WERI-Rb-1 (cell line): ENCODE data around the gene CCDC157.
A peak's percentile ranks its signal among the peaks of the same experiment; 100 is the strongest.

Experiments
- DNase-seq: peaks from one replicate; pipeline ENCODE4 v3.0.0-alpha.2; 2020
- H3K27ac ChIP-seq: fragments of 250-450 bp; sonication (Bioruptor Pico); 2 replicates; pipeline ENCODE4 v1.5.1; 2020; ENCODE audit warnings: mild to moderate bottlenecking, moderate library complexity
- H3K27me3 ChIP-seq: fragments of 250-450 bp; sonication (Bioruptor Pico); 2 replicates; pipeline ENCODE4 v1.5.1; 2021; ENCODE audit warnings: mild to moderate bottlenecking, low read depth, moderate library complexity; ENCODE audit not compliant: insufficient read depth, severe bottlenecking
- H3K36me3 ChIP-seq: fragments of 250-450 bp; sonication (Bioruptor Pico); 2 replicates; pipeline ENCODE4 v1.5.1; 2020; ENCODE audit warnings: mild to moderate bottlenecking, moderate library complexity
- H3K4me3 ChIP-seq: 2 replicates; pipeline ENCODE4 v1.5.1; 2011; ENCODE audit warnings: low read depth, mild to moderate bottlenecking, control low read depth, low read length
- H3K9me3 ChIP-seq: fragments of 250-450 bp; sonication (Bioruptor Pico); 2 replicates; pipeline ENCODE4 v1.5.1; 2021; ENCODE audit warnings: mild to moderate bottlenecking, moderate library complexity; ENCODE audit not compliant: severe bottlenecking
- TF ChIP-seq, protein P1 (sequence below): IDR thresholded peaks from 2 replicates; pipeline ENCODE4 v1.5.1; 2011; ENCODE audit warnings: low read depth, mild to moderate bottlenecking, control low read depth, inconsistent platforms, low read length

Gene CCDC157

GRCh38 chr22:30416837-30417236 lies 60.0 kb downstream of the CCDC157 start:
- H3K27me3 ChIP-seq: no peaks in the 10 kb centered on the region
- no peak overlapping the region for H3K27ac ChIP-seq
- peaks cover 50% of the 10 kb centered on the region for H3K36me3 ChIP-seq
- TF ChIP-seq, protein P1, sequence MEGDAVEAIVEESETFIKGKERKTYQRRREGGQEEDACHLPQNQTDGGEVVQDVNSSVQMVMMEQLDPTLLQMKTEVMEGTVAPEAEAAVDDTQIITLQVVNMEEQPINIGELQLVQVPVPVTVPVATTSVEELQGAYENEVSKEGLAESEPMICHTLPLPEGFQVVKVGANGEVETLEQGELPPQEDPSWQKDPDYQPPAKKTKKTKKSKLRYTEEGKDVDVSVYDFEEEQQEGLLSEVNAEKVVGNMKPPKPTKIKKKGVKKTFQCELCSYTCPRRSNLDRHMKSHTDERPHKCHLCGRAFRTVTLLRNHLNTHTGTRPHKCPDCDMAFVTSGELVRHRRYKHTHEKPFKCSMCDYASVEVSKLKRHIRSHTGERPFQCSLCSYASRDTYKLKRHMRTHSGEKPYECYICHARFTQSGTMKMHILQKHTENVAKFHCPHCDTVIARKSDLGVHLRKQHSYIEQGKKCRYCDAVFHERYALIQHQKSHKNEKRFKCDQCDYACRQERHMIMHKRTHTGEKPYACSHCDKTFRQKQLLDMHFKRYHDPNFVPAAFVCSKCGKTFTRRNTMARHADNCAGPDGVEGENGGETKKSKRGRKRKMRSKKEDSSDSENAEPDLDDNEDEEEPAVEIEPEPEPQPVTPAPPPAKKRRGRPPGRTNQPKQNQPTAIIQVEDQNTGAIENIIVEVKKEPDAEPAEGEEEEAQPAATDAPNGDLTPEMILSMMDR: no peak
- no peak overlapping the region for H3K4me3 ChIP-seq
- DNase-seq: no peak
- H3K9me3 ChIP-seq: no peaks in the 10 kb centered on the region

DNA sequence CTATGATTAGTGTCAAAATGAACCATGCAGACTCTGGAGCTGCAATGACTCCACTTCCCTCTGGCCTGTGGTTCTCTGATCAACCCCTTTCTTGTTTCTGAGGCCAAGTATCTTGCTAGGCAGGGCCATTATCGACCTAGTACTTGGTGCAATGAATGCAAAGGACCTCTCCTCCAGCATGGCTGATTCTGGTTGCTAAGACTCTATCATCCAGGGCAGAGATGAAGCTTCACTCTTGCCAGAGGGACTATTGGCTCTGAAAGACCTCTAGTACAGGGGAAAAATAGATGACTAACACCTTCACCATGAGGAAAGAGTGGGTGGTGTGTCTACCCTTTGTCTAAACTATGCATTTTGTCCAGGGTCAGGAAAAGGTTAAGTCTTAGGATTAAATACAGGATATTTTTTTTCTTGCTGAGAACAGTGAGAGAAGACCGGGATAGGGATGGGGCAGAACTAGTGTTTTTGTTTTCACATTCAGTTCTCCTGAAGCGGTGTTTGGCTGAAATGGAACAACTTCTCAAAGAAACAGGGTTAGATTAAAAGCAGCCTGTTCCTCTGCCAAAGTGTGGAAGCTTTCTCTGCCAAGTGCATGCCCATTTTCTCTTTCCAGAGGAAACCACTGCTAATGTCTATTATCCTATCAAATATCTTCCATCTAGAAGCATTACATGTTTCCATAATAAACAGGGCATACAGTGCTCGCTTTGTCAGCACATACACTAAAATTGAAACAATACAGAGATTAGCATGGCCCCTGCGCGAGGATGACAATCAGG lies 63.7 kb downstream of the CCDC157 start:
- H3K4me3 ChIP-seq: no peak overlapping the region
- DNase-seq: no peak
- TF ChIP-seq, protein P1: no peak
- H3K9me3 ChIP-seq: no peaks in the 10 kb centered on the region
- H3K36me3 ChIP-seq: peaks cover 46% of the 10 kb centered on the region
- H3K27ac ChIP-seq: no peak overlapping the region
- H3K27me3 ChIP-seq: no peaks in the 10 kb centered on the region

GRCh38 chr22:30421695-30422480 lies 65.1 kb downstream of the CCDC157 start:
- Histone ChIP-seq H3K4me3 (no peak overlapping the region), H3K36me3 (peaks cover 36% of the 10 kb centered on the region), H3K27me3 (no peaks in the 10 kb centered on the region), H3K9me3 (no peaks in the 10 kb centered on the region), H3K27ac (no peak overlapping the region)
- no peak for DNase-seq
- TF ChIP-seq, protein P1: no peak

DNA sequence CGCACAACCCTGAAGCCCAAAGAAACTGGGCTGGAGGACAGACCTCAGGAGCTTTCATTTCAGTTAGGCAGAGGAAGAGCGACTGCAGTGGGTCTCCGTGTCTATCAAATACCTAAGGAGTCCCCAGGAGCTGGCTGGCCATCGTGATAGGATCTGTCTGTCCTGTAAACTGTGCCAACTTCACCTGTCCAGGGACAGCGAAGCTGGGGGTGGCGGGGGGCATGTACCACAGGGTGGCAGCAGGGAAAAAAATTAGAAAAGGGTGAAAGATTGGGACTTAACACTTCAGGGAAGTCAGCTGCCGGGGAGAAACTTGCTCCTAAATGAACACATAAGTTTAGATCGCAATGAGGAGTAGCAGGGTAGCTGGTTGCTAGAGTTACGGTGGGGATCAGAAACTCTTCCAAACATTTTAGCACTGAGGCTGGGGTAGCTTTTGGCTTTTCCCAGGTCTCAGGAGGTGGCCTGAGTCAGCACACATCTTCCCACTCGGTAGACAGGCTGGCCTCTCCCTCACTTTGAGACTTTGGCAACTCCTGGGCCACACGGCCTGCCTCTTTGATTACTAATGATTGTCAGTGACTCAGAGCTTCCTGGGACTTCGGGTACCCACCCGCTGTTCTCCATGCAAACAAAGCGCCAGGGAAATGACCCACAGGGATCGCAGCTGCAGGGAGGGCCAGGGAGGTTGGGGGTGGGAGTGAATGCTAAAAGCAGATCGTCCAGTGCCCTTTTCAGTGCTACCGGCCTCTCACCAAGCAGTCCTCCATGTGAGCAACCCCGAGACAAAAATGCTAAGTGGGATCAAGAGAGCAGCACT lies 65.9 kb downstream of the CCDC157 start:
- peak; percentile 24 for DNase-seq
- peak overlapping the region; percentile 91 for H3K27ac ChIP-seq
- H3K9me3 ChIP-seq: no peaks in the 10 kb centered on the region
- TF ChIP-seq, protein P1: no peak
- H3K4me3 ChIP-seq: peak overlapping the region; percentile 90
- peaks cover 37% of the 10 kb centered on the region for H3K36me3 ChIP-seq
- no peaks in the 10 kb centered on the region for H3K27me3 ChIP-seq

DNA sequence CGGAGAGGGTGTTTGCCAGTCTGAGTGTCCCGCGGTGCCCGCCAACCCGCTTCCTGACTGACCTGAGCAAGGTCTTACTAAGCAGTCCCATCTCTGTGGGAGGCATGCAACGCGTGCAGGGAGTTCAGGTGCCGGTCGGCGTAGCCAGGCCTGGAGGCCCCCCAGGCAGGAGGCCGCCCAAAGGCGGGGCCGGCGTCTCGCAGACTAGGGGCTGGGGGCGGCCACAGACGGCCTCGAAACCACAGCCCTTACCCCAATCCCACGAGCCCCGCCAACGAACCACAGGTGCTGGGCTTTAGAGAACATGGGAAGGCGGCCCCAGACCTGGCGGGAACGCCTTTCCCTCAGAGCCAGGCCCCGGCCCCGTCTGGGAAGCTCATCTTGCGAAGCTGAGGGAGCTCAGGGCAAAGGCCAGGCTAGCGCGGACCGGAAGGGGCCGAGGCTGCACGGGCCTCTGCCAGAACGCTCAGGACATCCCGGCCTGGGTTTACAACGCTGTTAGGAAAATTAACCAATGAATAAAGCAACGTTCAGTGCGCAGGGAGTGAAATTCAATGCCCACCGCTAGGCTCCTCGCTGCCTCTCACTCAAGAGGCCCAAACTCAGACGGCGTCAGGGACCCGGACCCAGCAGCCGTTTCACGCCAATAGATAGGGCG lies 66.6 kb downstream of the CCDC157 start:
- TF ChIP-seq, protein P1: no peak
- no peak for DNase-seq
- H3K4me3 ChIP-seq: peak overlapping the region; percentile 90
- peak overlapping the region; percentile 91 for H3K27ac ChIP-seq
- H3K9me3 ChIP-seq: no peaks in the 10 kb centered on the region
- peaks cover 31% of the 10 kb centered on the region for H3K36me3 ChIP-seq
- no peaks in the 10 kb centered on the region for H3K27me3 ChIP-seq
